Heart left ventricle (tissue), 16 donors: Measurements from ENCODE around the gene SDR42E2. TPM values are rescaled to one million over a fixed set of nuclear protein-coding genes. Genes with fewer than 3 reads are reported as not detected.

Source experiments
- ATAC-seq, 4 donors: fragments of 200-7000 bp; cut with Tn5 transposase; one replicate each; pipeline ENCODE4 v1.9.1; 2020 to 2022; ENCODE audit warnings: moderate library complexity in 4 of 4, mild to moderate bottlenecking in 3 of 4, moderate number of reproducible peaks in 1 of 4
- DNase-seq, 5 donors: peaks; one replicate each; pipeline ENCODE4 v3.0.0-alpha.2; 2020
- H3K27ac ChIP-seq, 12 donors: fragments of 200-600 bp; sonication (generic) in 4 of 12; one replicate each; pipeline versions ENCODE4 v1.5.0 to v1.8.0; 2016 to 2022; ENCODE audit warnings: mild to moderate bottlenecking in 2 of 12
- H3K27me3 ChIP-seq, 9 donors: fragments of 200-600 bp; sonication (generic) in 2 of 9; one replicate each; pipeline versions ENCODE4 v1.5.1 to v1.8.0; 2016 to 2022; ENCODE audit warnings: mild to moderate bottlenecking in 3 of 9
- H3K36me3 ChIP-seq, 9 donors: fragments of 200-600 bp; sonication (generic) in 2 of 9; one replicate each; pipeline versions ENCODE4 v1.5.0 to v1.8.0; 2018 to 2022; ENCODE audit warnings: mild to moderate bottlenecking in 2 of 9
- H3K4me1 ChIP-seq, 12 donors: fragments of 200-600 bp; sonication (generic) in 4 of 12; one replicate each; pipeline versions ENCODE4 v1.5.0 to v1.8.0; 2016 to 2022; ENCODE audit warnings: mild to moderate bottlenecking in 3 of 12
- H3K4me3 ChIP-seq, 12 donors: fragments of 200-600 bp; sonication (generic) in 4 of 12; one replicate each; pipeline versions ENCODE4 v1.5.0 to v1.8.0; 2017 to 2022; ENCODE audit warnings: mild to moderate bottlenecking in 9 of 12, moderate library complexity in 4 of 12
- H3K9me3 ChIP-seq, 12 donors: fragments of 200-600 bp; sonication (generic) in 4 of 12; one replicate each; pipeline versions ENCODE4 v1.5.0 to v1.8.0; 2016 to 2022; ENCODE audit warnings: mild to moderate bottlenecking in 1 of 12
- POLR2A ChIP-seq, 2 donors: fragments of 450-650 bp; IDR thresholded peaks; one replicate each; pipeline ENCODE4 v1.6.1; 2017; ENCODE audit warnings: antibody characterized with exemption in 2 of 2, mild to moderate bottlenecking in 2 of 2, moderate library complexity in 2 of 2
- WGBS, 4 donors: extraction: QIAGEN DNeasy Blood & Tissue Kit in 2 of 4; methylation state at CpG; one replicate each; pipeline versions ENCODE4 v1.1.5 to v1.1.7; 2013 to 2018; 5-methylcytosine and 5-hydroxymethylcytosine counted together
- intact Hi-C, 10 donors: fragments of 100-400 bp; cut with DNase I; formaldehyde crosslinking; loops; one replicate each; pipeline versions ENCODE4 v1.11.1 to v1.14.2; 2022
- polyA plus RNA-seq, 2 donors: library from polyadenylated mRNA; stranded (reverse); fragments of 200-250 nt; gene quantifications; one replicate each; pipeline ENCODE4 v1.2.3, GENCODE V29; 2013
- total RNA-seq, 9 donors: library from RNA; depleted of rRNA in 2 of 9; stranded (reverse); fragments of >200 nt in 2 of 9; fragmentation: NEBNext Ultra II Directional in 3 of 9; extraction: Animal tissue kit (Norgen Biotek cat#: 25700) in 3 of 9; gene quantifications; one replicate each; pipeline versions ENCODE4 v1.1.0 to v1.2.4, GENCODE V29; 2016 to 2023
- TF ChIP-seq, protein P1 (sequence below), 12 donors: fragments of 200-600 bp; sonication (generic) in 4 of 12; IDR thresholded peaks; one replicate each; pipeline versions ENCODE4 v1.5.0 to v1.8.0; 2018 to 2022; ENCODE audit warnings: antibody characterized with exemption in 12 of 12, mild to moderate bottlenecking in 5 of 12
- donor health status: ischemic (EF 13 %, LVEDD 7.1; RV severe dilation, severe dysfunction).
- donor health status: healthy with polysubstance abuse.
- donor health status: DM: no; HTN: yes; CAD: no.
- donor health status: DM: no; HTN: no; CAD: no.
- donor health status: ischemic (EF 25% LVEDD 6.9; RV normal size, moderate dysfunction).
- donor health status: ischemic (EF 25% LVEDD 5.7; RV mildly dilated, moderate dysfunction).
- donor health status: healthy.
- donor health status: DM: yes; HTN: yes; CAD: no.
- donor health status: ischemic (EF 35%, LVEDD 5.7; RV mildly dilated, moderate dysfunction).
- donor health status: nonischemic (EF 11% LVEDD 7.7; RV severe dilation, severe dysfunction).
- donor health status: DM: yes; HTN: yes; CAD: no.
- donor health status: PGD.
- donor health status: ischemic (EF 29% LVEDD 5.4; RV normal size, mild dysfunction).
- donor health status: nonischemic (EF 23%, LVEDD 6.1; RV moderate dilation, normal function).

SDR42E2 gene
- total and polyA plus RNA-seq, 11 donors: not detected

DNA sequence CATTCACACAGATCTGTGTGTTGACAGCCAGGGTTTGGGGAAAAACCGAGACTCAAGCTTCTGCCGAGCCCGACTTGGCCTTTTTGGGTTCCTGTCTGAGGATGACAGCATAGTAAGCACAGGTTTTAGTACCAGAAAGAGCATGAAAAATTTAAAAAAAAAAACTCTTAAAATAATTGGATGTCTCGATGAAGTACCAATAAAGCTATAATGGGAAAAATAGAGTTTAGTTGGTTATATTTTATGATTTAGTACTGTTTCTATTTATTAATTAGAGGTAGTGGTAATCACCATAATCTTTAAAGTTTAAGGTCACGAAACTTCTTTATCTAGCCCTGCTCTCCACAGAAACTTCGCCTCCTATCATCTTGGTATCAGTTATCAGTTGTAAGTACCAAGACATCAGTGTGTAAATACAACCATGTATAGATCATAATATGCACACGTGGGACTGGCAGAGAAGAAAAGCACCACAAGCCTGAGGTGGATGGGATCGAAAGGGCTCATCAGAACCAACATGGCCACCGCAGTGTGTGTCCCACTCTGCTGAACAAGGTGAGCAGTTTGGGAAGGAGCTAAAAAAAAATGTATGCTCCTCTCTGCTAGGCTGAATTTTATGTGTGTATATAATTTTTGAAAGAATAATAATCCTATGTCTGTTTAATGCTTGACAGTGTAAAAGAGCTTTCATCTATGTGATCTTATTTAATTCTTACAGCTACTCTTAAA lies 29.4 kb downstream of the SDR42E2 start:
- 8 to 13% (median 9%) methylated on average over 9 of the region's 9 CpGs for WGBS, 4 donors
- peak overlapping the region in 11 of 12 donors; percentile 34 to 94 (median 76) for H3K4me3 ChIP-seq
- H3K36me3 ChIP-seq: no peaks in the 10 kb centered on the region
- no peaks in the 10 kb centered on the region for H3K9me3 ChIP-seq
- peak overlapping the region; percentile 90 to 99 (median 96) for H3K27ac ChIP-seq
- H3K27me3 ChIP-seq: no peaks in the 10 kb centered on the region
- DNase-seq (no peak), ATAC-seq (no peak)
- no peak for TF ChIP-seq POLR2A (IDR thresholded peaks at IDR 0.05)
- TF ChIP-seq, protein P1, sequence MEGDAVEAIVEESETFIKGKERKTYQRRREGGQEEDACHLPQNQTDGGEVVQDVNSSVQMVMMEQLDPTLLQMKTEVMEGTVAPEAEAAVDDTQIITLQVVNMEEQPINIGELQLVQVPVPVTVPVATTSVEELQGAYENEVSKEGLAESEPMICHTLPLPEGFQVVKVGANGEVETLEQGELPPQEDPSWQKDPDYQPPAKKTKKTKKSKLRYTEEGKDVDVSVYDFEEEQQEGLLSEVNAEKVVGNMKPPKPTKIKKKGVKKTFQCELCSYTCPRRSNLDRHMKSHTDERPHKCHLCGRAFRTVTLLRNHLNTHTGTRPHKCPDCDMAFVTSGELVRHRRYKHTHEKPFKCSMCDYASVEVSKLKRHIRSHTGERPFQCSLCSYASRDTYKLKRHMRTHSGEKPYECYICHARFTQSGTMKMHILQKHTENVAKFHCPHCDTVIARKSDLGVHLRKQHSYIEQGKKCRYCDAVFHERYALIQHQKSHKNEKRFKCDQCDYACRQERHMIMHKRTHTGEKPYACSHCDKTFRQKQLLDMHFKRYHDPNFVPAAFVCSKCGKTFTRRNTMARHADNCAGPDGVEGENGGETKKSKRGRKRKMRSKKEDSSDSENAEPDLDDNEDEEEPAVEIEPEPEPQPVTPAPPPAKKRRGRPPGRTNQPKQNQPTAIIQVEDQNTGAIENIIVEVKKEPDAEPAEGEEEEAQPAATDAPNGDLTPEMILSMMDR (IDR thresholded peaks at IDR 0.05): no peak
- H3K4me1 ChIP-seq: peaks cover 4 to 62% (median 32%) of the 10 kb centered on the region in 12 donors
- intact Hi-C loops: loop anchor here in 4 of 10 donors (1.0 to 10.0 kb wide), 7 partner anchors 15 to 1027 kb away; partner anchors contain the start of genes CDR2 (in 2 of the 4), EEF2K (in 2 of the 4), POLR3E (in 2 of the 4) and UQCRC2 (in 1 of the 4)

DNA sequence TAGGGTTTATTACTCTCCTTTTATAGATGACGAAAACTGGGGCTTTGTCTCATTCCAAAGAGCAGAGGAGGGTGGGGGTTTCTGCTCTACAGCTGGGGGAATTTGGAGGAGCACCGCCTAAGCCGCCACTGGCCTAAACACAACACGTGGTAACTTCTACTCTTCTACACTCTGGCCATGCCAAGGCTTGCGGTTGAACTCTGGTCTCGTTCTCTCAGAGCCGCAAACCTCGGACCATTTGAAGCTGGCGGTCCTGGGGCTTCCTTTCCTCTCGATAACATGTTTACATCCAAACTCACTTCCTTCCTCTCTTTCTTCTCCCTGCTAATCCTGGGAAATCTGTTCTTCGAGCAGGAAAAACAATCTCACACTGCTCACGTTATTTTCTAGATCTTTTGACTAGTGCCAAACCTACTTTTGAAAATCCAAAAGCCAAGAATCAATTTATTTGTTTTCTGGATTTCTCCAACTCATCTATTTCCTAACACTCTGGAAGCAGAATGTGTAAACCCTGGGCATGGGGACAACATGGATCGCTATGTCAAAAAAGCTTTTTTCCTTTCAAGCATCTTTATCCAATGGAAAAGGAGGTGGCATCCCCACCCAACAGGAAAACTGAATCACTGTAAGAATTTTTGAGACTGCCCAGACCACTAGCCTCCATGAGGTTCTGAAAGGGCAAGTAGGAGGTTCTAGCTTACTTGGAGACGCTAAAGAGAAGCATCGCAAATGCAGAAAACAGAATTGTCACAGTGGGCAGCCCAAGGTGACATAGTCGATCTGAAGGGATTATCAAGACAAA lies 30.2 kb downstream of the SDR42E2 start:
- peak; percentile 83 to 90 (median 84) for DNase-seq
- no peaks in the 10 kb centered on the region for H3K27me3 ChIP-seq
- no peaks in the 10 kb centered on the region for H3K36me3 ChIP-seq
- H3K9me3 ChIP-seq: no peaks in the 10 kb centered on the region
- peak in 1 of 2 donors; percentile 19 for TF ChIP-seq POLR2A (IDR thresholded peaks at IDR 0.05)
- TF ChIP-seq, protein P1 (IDR thresholded peaks at IDR 0.05): no peak
- WGBS, 4 donors: 23 to 27% (median 24%) methylated on average over 16 of the region's 16 CpGs
- peaks cover 4 to 63% (median 32%) of the 10 kb centered on the region in 12 donors for H3K4me1 ChIP-seq
- peak overlapping the region in 11 of 12 donors; percentile 34 to 94 (median 76) for H3K4me3 ChIP-seq
- H3K27ac ChIP-seq: peak overlapping the region; percentile 90 to 99 (median 96)
- ATAC-seq: peak; percentile 4 to 27 (median 14)
- intact Hi-C loops: loop anchor here in 2 of 10 donors (5.0 to 10.0 kb wide), 4 partner anchors 180 to 1028 kb away; partner anchors contain the start of genes CDR2 (in 2 of the 2) and USP31 (in 1 of the 2)

DNA sequence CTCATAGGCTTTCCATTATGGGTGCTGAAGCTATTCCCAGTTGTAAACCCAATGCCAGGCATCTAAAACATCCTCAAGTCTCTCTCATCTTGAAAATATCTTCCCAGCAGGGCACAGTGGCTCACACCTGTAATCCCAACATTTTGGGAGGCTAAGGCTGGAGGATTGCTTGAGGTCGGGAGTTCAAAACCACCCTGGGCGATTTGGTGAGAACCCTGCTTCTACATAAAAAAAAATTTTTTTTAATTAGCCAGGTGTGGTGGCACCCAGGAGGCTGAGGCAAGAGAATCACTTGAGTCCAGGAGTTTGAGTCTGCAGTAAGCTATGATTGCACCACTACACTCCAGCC lies 30.7 kb downstream of the SDR42E2 start:
- peaks cover 4 to 62% (median 32%) of the 10 kb centered on the region in 12 donors for H3K4me1 ChIP-seq
- no peaks in the 10 kb centered on the region for H3K9me3 ChIP-seq
- H3K27ac ChIP-seq: peak overlapping the region; percentile 90 to 99 (median 96)
- H3K36me3 ChIP-seq: no peaks in the 10 kb centered on the region
- peak overlapping the region in 2 of 12 donors; percentile 60 to 76 for H3K4me3 ChIP-seq
- intact Hi-C loops: loop anchor here in 2 of 10 donors (5.0 to 10.0 kb wide), 4 partner anchors 179 to 1028 kb away; partner anchors contain the start of genes CDR2 (in 2 of the 2) and USP31 (in 1 of the 2)
- TF ChIP-seq, protein P1 (IDR thresholded peaks at IDR 0.05): no peak
- no peak for TF ChIP-seq POLR2A (IDR thresholded peaks at IDR 0.05)
- 85 to 100% (median 91%) methylated on average over 2 of the region's 2 CpGs for WGBS, 4 donors
- DNase-seq (no peak), ATAC-seq (no peak)
- H3K27me3 ChIP-seq: no peaks in the 10 kb centered on the region
